CD4-positive, CD25-positive, alpha-beta regulatory T cell (primary cell): ENCODE data around the gene POC1A. TPM values are rescaled to one million over a fixed set of nuclear protein-coding genes. Genes with fewer than 3 reads are reported as not detected.
A peak's percentile ranks its signal among the peaks of the same experiment; 100 is the strongest.

ENCODE experiments used
- ATAC-seq, 2 donors: fragments of 150-1000 bp; cut with Tn5 transposase; one replicate each; pipeline ENCODE4 v1.10.0; 2021; ENCODE audit warnings: low read depth in 2 of 2, moderate number of reproducible peaks in 2 of 2, moderate library complexity in 1 of 2
- DNase-seq, 3 donors: peaks; one replicate each; pipeline versions ENCODE4 v3.0.0 to v3.0.0-alpha.2; 2012 to 2022; ENCODE audit warnings: mixed read lengths in 1 of 3
- H3K27ac ChIP-seq: one replicate; pipeline ENCODE4 v1.7.0; 2013; ENCODE audit warnings: mild to moderate bottlenecking, low read length; ENCODE audit not compliant: insufficient read depth, poor library complexity, severe bottlenecking
- H3K27me3 ChIP-seq: one replicate; pipeline ENCODE4 v1.7.0; 2013; ENCODE audit warnings: low read length; ENCODE audit not compliant: control insufficient read depth, insufficient read depth
- H3K36me3 ChIP-seq: one replicate; pipeline ENCODE4 v1.7.0; 2013; ENCODE audit warnings: mild to moderate bottlenecking, low read length, moderate library complexity; ENCODE audit not compliant: control insufficient read depth, insufficient read depth
- H3K4me1 ChIP-seq: 2 replicates; pipeline ENCODE4 v1.7.0; 2013; ENCODE audit warnings: mild to moderate bottlenecking, low read length; ENCODE audit not compliant: insufficient read depth, control insufficient read depth, poor library complexity, severe bottlenecking
- H3K4me3 ChIP-seq: one replicate; pipeline ENCODE4 v1.7.0; 2013; ENCODE audit warnings: low read depth, mild to moderate bottlenecking, low read length, moderate library complexity
- H3K9me3 ChIP-seq, 2 experiments: 1 replicate in 1 of 2; 2 replicates in 1 of 2; pipeline ENCODE4 v1.7.0; 2013; ENCODE audit warnings: low read length in 2 of 2, mild to moderate bottlenecking in 1 of 2, moderate library complexity in 1 of 2; ENCODE audit not compliant: control insufficient read depth in 2 of 2
- H3K27ac Mint-ChIP-seq, 3 donors: one replicate each; pipeline ENCODE4 v1.8.0; 2020 to 2022; ENCODE audit warnings: mild to moderate bottlenecking in 3 of 3, mixed read lengths in 3 of 3, moderate library complexity in 2 of 3
- H3K27me3 Mint-ChIP-seq: one replicate; pipeline ENCODE4 v1.8.0; 2022; ENCODE audit warnings: mild to moderate bottlenecking, mixed read lengths
- H3K36me3 Mint-ChIP-seq: one replicate; pipeline ENCODE4 v1.8.0; 2020; ENCODE audit warnings: mixed read lengths
- H3K4me1 Mint-ChIP-seq, 4 donors: one replicate each; pipeline ENCODE4 v1.8.0; 2020 to 2022; ENCODE audit warnings: mixed read lengths in 4 of 4, mild to moderate bottlenecking in 1 of 4
- H3K4me3 Mint-ChIP-seq, 4 donors: one replicate each; pipeline ENCODE4 v1.8.0; 2020 to 2022; ENCODE audit warnings: mild to moderate bottlenecking in 4 of 4, mixed read lengths in 4 of 4, moderate library complexity in 3 of 4
- H3K9me3 Mint-ChIP-seq, 7 donors: one replicate each; pipeline ENCODE4 v1.8.0; 2020 to 2022; ENCODE audit warnings: mixed read lengths in 7 of 7, mild to moderate bottlenecking in 3 of 7, moderate library complexity in 2 of 7
- polyA plus RNA-seq, 4 donors: library from polyadenylated mRNA; unstranded; fragments of 300-500 nt; fragmentation: Illumina TruSeq; gene quantifications; one replicate each; pipeline ENCODE4 v1.2.3, GENCODE V29; 2021
- total RNA-seq: library from RNA; stranded (reverse); gene quantifications from one replicate; pipeline ENCODE4 v1.2.3, GENCODE V29; 2022

POC1A gene
- total and polyA plus RNA-seq, 5 donors from 2014 or later = 1.3 to 3.2 (median 1.7) TPM

DNA sequence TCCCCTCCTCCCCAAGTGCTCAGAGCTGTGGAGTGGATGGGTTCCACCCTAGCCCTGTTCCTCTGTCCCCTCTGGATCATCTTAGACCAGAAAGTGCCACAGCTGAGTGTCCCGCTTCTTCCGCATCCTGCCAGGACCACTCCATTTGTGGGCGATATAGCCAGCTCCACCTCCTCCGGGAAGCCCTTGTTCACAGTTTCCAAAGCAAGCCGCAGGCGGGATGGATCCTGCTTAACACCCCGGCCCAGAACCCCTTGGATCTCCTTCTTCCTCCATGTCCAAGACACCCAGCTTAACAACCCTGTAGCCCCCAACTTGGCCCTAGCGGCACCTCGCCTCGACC lies 43.2 kb upstream of the POC1A start:
- DNase-seq (no peak), ATAC-seq (no peak)
- Mint-ChIP-seq H3K4me1 (peaks cover 15 to 53% (median 36%) of the 10 kb centered on the region in 4 donors), H3K36me3 (peaks cover 6% of the 10 kb centered on the region), H3K9me3 (no peaks in the 10 kb centered on the region), H3K27ac (peak overlapping the region; percentile 82 to 99 (median 97)), H3K4me3 (peak overlapping the region; percentile 97 to 98 (median 97)), H3K27me3 (no peaks in the 10 kb centered on the region)
- no peaks in the 10 kb centered on the region for H3K27me3 ChIP-seq
- H3K4me3 ChIP-seq = peak overlapping the region; percentile 59
- H3K4me1 ChIP-seq = peaks cover 28% of the 10 kb centered on the region
- H3K9me3 ChIP-seq = no peaks in the 10 kb centered on the region
- H3K27ac ChIP-seq = peak overlapping the region; percentile 81
- H3K36me3 ChIP-seq = peaks cover 16% of the 10 kb centered on the region

DNA sequence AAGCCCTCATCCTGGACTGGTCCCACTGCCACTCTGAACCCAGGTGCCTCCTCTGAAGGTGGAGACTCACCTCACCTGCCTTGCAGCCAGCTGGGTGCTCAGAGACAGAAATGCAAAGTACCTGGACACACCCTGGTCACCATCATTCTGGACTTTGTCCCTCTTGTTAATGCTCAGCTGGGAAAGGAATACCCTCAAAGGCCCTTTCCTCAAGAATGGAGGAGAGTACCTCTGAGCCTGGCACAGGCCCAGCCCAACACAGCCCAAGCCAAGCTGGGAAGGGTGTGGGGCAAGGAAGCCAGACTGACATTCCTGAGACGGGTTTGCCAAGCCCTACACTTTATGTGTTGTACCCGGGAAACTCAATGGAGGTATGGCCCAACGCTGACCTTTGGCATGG lies 42.8 kb upstream of the POC1A start:
- Histone ChIP-seq H3K36me3 (peaks cover 12% of the 10 kb centered on the region), H3K4me1 (peaks cover 28% of the 10 kb centered on the region), H3K27me3 (no peaks in the 10 kb centered on the region), H3K27ac (peak overlapping the region; percentile 81), H3K4me3 (no peak overlapping the region), H3K9me3 (no peaks in the 10 kb centered on the region)
- H3K27me3 Mint-ChIP-seq = no peaks in the 10 kb centered on the region
- DNase-seq = no peak
- peak overlapping the region in 2 of 3 donors; percentile 97 to 99 for H3K27ac Mint-ChIP-seq
- H3K9me3 Mint-ChIP-seq = no peaks in the 10 kb centered on the region
- peaks cover 4% of the 10 kb centered on the region for H3K36me3 Mint-ChIP-seq
- peak overlapping the region in 3 of 4 donors; percentile 97 for H3K4me3 Mint-ChIP-seq
- peaks cover 15 to 50% (median 32%) of the 10 kb centered on the region in 4 donors for H3K4me1 Mint-ChIP-seq
- ATAC-seq = no peak

DNA sequence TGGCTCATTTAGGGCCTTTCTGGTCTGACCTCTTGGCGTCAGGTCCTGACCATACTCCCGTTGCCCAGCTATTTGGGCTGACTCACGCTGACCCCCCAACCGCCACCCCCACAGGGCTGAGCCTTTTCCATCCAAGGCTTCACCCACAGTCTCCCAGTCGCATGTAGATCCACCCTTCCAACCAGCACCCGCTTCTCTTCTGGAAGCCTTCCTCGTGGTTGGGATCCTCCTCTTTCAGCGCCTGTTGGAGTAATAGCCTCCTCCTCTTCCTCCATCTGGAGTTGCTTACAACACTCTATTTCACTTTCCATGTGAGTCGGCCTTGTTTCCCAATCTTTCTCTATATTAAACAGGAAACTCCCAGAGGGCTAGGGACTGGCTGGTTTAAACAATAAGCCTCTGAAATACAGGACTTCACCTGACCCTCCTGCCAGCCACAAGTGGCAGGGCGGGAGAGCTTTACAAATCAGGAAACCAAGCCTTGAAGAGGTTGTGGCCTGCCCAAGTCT lies 41.7 kb upstream of the POC1A start:
- Histone ChIP-seq H3K4me3 (no peak overlapping the region), H3K9me3 (no peaks in the 10 kb centered on the region), H3K4me1 (peaks cover 24% of the 10 kb centered on the region), H3K27ac (no peak overlapping the region), H3K27me3 (no peaks in the 10 kb centered on the region), H3K36me3 (peaks cover 8% of the 10 kb centered on the region)
- H3K27me3 Mint-ChIP-seq = no peaks in the 10 kb centered on the region
- peaks cover 14 to 41% (median 26%) of the 10 kb centered on the region in 4 donors for H3K4me1 Mint-ChIP-seq
- H3K27ac Mint-ChIP-seq = no peak overlapping the region
- no peak for ATAC-seq
- peak overlapping the region in 2 of 4 donors; percentile 71 to 76 for H3K4me3 Mint-ChIP-seq
- peaks cover 4% of the 10 kb centered on the region for H3K36me3 Mint-ChIP-seq
- DNase-seq = no peak
- H3K9me3 Mint-ChIP-seq = no peaks in the 10 kb centered on the region

GRCh38 chr3:52195291-52195597 lies 41.0 kb upstream of the POC1A start:
- Histone ChIP-seq H3K27me3 (no peaks in the 10 kb centered on the region), H3K36me3 (peaks cover 5% of the 10 kb centered on the region), H3K9me3 (no peaks in the 10 kb centered on the region), H3K27ac (no peak overlapping the region), H3K4me1 (peaks cover 24% of the 10 kb centered on the region), H3K4me3 (no peak overlapping the region)
- H3K27ac Mint-ChIP-seq = peak overlapping the region in 1 of 3 donors; percentile 15
- no peak overlapping the region for H3K4me3 Mint-ChIP-seq
- peaks cover 2% of the 10 kb centered on the region for H3K36me3 Mint-ChIP-seq
- ATAC-seq (no peak), DNase-seq (no peak)
- no peaks in the 10 kb centered on the region for H3K9me3 Mint-ChIP-seq
- no peaks in the 10 kb centered on the region for H3K27me3 Mint-ChIP-seq
- H3K4me1 Mint-ChIP-seq = peaks cover 14 to 35% (median 24%) of the 10 kb centered on the region in 4 donors

- Mint-ChIP-seq H3K36me3 (no peaks in the 10 kb centered on the region), H3K27me3 (no peaks in the 10 kb centered on the region), H3K9me3 (no peaks in the 10 kb centered on the region), H3K4me1 (peaks cover 14 to 29% (median 22%) of the 10 kb centered on the region in 4 donors), H3K4me3 (peak overlapping the region in 1 of 4 donors; percentile 54), H3K27ac (no peak overlapping the region)
- no peaks in the 10 kb centered on the region for H3K9me3 ChIP-seq
- peaks cover 24% of the 10 kb centered on the region for H3K4me1 ChIP-seq
- DNase-seq = no peak
- no peak overlapping the region for H3K4me3 ChIP-seq
- ATAC-seq = no peak
- H3K36me3 ChIP-seq = peaks cover 3% of the 10 kb centered on the region
- no peaks in the 10 kb centered on the region for H3K27me3 ChIP-seq
- H3K27ac ChIP-seq = no peak overlapping the region
Observed at GRCh38 chr3:52194485-52195290, 40.5 kb upstream of the POC1A start.

GRCh38 chr3:52193065-52193464 lies 38.8 kb upstream of the POC1A start:
- ATAC-seq = no peak

GRCh38 chr3:52191663-52192062 lies 37.4 kb upstream of the POC1A start:
- DNase-seq = no peak
- no peak for ATAC-seq
- H3K27ac Mint-ChIP-seq = no peak overlapping the region
- H3K27me3 Mint-ChIP-seq = no peaks in the 10 kb centered on the region
- Histone ChIP-seq H3K27ac (no peak overlapping the region), H3K4me3 (no peak overlapping the region), H3K36me3 (no peaks in the 10 kb centered on the region), H3K27me3 (no peaks in the 10 kb centered on the region), H3K4me1 (no peaks in the 10 kb centered on the region), H3K9me3 (no peaks in the 10 kb centered on the region)
- no peaks in the 10 kb centered on the region for H3K9me3 Mint-ChIP-seq
- H3K4me3 Mint-ChIP-seq = peak overlapping the region in 1 of 4 donors; percentile 44
- peaks cover 0 to 11% (median 2%) of the 10 kb centered on the region in 4 donors for H3K4me1 Mint-ChIP-seq
- H3K36me3 Mint-ChIP-seq = no peaks in the 10 kb centered on the region

More at GRCh38 chr3:52193065-52193464, 38.8 kb upstream of the POC1A start:
- Mint-ChIP-seq H3K27me3 (no peaks in the 10 kb centered on the region), H3K4me1 (peaks cover 5 to 20% (median 9%) of the 10 kb centered on the region in 4 donors), H3K27ac (no peak overlapping the region), H3K9me3 (no peaks in the 10 kb centered on the region), H3K36me3 (no peaks in the 10 kb centered on the region), H3K4me3 (peak overlapping the region in 1 of 4 donors; percentile 52)
- Histone ChIP-seq H3K36me3 (no peaks in the 10 kb centered on the region), H3K4me3 (no peak overlapping the region), H3K27ac (no peak overlapping the region), H3K9me3 (no peaks in the 10 kb centered on the region), H3K4me1 (peaks cover 10% of the 10 kb centered on the region), H3K27me3 (no peaks in the 10 kb centered on the region)
- no peak for DNase-seq
